ENCODE data around the gene CELSR2.
"Not testable (repeated sequence)": the region's sequence is repeated elsewhere in the genome, so short reads cannot be mapped to it uniquely, and the experiment has no call there.

CELSR2 gene

DNA sequence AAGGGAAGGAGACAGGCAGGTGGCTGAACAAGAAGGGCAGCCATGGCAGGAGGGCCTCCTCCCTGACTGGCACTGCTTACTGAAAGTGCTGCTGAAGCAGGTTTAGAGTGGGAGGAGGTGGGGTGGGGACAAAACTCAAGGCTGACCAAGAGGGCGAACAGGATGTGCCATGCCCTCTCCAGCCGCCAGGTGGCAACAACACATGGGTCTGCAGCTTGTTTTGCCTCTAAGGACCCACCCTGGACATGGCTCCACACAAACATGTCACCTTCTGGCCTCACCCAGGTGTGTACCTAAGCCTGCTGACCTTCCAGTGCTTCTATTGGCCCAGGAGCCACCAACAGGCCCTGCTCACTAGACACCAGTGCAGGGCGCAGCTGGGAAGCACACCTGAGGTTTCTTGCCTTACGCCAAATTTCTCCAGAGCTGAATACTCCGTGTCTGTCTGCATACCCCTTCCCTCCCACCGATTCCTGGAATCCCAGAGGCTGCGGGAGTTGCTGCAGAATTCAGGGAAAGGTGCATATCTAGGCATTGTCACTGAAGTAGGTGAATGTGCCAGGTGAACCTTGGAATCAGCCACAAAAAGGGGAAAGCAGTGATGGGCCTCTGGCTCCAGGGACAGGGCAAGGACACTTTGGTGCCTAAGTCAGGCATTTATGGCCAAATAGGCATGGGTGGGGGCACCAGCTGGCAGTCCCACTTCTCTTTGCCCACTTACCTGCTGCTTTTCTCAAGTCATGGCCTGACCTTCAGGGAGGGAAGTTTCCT, 28.3 kb downstream of the CELSR2 start:
- peak; percentile 57 for DNase-seq (ENCODE audit: low spot score)

GRCh38 chr1:109279615-109280278, 30.4 kb downstream of the CELSR2 start:
- DNase-seq (ENCODE audit: low spot score), result no peak

GRCh38 chr1:109280862-109281261, 31.5 kb downstream of the CELSR2 start:
- no peak for DNase-seq (ENCODE audit: low spot score)

DNA sequence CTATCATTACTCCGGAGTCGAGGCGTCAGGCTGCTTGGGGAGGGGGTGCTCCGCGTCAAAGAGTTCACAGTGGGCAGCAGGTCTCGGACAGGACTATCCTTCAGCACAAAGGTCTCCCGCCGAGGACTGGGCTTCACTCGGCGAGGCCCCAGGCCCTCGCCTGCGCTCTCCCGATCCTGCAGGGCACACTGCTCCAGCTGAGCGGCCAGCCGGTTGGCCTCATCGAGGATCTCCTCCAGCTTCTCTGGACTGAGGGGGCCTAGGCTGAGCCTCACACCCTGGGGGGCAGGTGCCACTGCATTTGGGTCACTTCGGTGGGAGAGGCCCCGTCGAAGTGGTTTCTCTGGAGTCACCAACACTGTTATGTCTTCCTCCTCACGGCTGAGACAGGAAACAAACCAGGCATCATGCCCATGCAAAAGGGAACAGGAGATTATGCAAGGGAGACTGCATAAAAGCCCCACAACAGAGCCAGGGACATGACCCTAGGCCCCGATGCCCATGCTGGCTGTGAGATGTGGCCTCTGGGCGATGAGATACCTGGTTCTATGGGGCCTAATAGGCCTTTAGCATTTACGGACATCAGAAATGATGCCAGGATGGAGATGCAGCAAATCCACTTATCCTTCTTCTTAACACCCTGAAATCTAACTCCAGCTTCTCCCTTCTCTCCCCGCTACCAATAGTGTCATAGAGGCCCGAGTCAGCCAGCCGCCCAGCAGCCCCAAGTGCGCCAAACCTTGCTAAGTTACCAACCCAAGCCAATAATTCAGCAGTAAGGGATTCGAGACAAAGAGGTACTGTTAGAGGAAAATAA, 32.5 kb downstream of the CELSR2 start:
- no peak for DNase-seq (ENCODE audit: low spot score)

DNA sequence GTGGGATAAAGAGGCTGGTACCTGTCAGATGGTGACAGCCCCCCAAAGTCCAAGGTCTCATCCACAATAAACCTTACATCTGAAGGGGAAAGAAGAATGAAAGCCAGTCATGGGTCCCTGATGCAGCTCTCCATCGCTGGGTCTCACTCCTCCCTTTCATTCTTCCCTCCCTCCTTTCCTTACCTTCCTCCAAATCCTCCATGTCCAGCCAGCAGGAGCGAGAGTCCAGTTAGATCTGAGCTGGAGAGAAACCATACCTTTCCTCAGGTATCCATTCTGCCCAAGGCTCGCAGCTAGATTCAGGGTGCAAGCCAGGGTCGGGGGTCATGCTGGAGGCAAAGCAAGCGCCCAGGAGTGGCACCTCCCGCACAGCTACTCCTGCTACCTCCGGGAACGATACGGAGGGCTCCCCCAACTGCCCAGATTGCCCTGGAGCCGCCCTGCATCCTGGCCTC, 33.2 kb downstream of the CELSR2 start:
- DNase-seq (ENCODE audit: low spot score), result no peak

- DNase-seq (ENCODE audit: low spot score), result peak; percentile 88
Observed at GRCh38 chr1:109282952-109283747, 33.8 kb downstream of the CELSR2 start, which contains the start of gene PSRC1. TSS of gene PSRC1 (minus strand) at chr1:109283145.

DNA sequence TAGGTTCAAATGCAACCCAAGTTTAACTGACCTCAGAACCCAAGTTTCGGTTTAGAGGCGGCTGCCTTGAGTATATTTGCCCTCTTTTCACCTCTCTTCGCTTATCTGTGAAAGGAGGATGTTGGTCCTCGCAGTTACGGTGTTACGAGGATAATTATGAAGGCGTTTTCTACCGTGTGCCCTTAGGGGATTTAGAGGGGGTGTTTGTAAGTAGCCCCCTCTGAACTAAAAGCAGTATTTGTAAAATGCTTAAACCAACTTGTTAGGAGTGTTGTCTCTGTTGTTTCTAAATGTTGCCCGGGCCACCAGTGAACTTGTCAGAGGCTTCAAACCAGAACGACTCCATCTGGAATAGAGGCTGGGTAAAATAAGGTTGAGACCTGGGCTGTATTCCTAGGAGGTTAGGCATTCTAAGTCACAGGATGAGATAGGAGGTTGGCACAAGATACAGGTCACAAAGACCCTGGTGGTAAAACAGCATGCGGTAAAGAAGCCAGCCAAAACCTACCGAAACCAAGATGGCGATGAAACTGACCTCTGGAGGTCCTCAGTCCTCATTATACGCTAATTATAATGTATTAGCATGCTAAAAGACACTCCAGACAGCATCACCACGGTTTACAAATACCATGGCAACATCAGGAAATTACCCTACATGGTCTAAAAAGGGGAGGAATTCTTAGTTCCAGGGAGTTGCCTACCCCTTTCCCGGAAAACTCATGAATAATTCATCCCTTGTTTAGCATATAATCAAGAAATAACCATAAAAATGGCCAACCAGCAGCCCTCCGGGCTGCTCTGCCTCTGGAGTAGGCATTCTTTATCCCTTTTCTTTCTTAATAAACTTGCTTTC, 34.6 kb downstream of the CELSR2 start:
- no peak for DNase-seq (ENCODE audit: low spot score)

- DNase-seq (ENCODE audit: low spot score), result not testable (repeated sequence)
Observed at GRCh38 chr1:109286762-109287161, 37.4 kb downstream of the CELSR2 start.

- no peak for DNase-seq (ENCODE audit: low spot score)
Observed at GRCh38 chr1:109290137-109290536, 40.8 kb downstream of the CELSR2 start.

DNA sequence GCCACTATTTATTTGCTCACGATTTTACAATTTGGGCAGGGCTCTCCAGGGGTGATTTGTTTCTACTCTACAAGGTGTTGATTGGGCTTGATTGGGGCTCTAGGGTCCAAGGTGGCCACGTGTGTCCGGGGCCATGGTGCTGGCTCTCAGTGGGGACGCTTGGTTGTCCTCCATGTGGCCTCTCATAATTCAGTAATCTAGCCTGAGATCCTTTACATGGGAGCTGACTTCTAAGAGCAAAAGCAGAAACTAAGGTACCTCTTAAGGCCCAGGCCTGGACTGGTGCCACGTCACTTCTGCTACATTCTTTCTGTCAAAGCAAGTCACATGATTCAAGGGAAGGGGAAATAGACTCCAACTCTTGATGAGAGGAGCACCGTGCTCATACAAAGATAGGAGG, 41.7 kb downstream of the CELSR2 start:
- DNase-seq (ENCODE audit: low spot score), result no peak

- no peak for DNase-seq (ENCODE audit: low spot score)
Observed at GRCh38 chr1:109292364-109292763, 43.0 kb downstream of the CELSR2 start.

DNA sequence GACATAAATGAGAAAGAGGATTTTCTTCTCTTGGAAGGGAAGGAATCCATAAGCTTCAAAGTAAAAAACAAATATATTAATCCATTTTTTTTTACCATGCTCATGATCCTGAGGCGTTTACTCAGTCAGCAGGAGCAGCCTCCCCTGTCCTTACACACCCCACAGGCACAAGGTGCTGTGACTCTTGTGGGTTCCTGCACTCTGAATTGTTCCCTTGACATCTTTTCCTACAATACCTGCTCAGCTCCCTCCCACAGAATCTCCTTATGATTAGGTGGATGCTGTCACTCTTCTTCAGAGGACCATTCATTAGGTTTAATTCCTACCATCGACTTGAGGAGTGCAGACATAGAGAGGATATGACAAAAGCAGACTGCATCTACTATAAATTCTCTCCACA, 43.7 kb downstream of the CELSR2 start:
- no peak for DNase-seq (ENCODE audit: low spot score)

GRCh38 chr1:109294481-109294880, 45.1 kb downstream of the CELSR2 start:
- DNase-seq (ENCODE audit: low spot score), result no peak

DNA sequence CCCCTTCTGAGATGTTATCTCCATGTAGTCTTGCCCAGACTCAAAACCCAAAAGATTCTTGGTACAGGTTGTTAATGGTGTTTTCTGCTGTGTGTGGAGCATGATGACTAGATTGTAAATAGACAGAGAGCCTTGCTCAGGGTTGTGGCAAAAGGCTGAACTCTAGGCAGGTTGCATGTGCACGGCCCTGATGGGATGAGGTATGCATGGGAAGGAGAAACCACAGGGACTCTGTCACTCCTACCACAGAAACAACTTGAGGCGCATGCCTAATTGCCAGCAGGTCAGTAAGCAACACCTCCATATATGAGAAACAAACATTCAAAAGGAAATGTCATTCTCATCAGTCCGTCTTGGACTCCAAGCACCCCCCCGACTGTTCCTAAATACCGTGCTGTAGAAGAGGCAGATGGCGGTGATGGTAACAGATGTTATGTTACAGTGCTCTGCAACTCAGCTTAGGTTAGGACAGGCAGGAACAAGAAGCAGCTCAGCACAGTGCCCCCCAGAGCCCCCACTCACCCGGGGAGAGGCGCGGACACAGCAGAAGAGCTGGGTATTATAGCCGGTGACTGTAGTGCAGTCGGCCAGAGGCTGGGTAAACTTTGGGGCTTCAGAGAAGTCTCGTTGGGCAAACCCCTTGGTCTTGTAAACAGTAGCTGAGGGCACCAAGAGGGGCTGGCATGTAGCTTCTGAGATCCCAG, 46.5 kb downstream of the CELSR2 start:
- no peak for DNase-seq (ENCODE audit: low spot score)

GRCh38 chr1:109296782-109297181, 47.4 kb downstream of the CELSR2 start:
- DNase-seq (ENCODE audit: low spot score), result no peak

DNA sequence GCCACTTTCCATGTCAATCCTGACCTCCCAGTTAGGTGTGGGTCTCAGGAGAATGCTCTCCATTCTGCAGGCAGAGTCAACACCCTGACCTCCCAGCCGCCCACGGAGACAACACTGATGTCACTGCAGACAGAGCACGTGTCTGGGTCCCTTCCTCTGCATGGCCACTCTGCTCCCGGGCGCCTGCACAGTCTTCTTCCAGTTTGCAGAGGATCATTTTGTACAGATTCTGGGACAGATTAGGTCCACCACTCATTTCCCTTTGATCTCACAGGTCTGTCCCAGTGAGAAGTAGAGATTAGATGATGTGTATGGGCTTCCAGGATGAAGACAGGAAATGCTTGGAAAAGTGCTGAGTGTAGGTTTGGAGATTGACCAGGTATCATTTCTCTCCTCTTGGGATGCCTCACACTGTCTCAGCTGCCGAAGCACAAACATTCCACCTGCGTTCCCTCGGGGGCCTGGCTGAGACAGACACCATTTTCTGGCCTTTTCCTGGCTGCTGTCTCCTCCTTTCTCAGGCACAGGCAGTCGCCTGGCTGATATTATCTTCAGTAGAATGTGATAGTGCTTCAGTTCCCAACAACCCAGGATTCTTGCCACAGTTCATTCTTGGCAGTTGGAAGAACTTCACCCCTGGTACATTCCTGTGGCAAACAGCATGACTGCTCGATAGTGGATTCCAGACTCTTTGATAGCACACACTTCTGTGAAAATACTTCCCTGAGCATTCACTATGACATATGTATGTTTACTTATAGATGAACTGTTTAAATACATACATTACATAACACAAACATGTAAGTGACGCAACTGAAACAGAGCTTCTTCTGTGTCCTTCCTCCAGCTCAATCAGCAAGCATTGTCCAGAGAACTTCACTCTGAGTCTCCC, 49.6 kb downstream of the CELSR2 start:
- peak; percentile 36 for DNase-seq (ENCODE audit: low spot score)

DNA sequence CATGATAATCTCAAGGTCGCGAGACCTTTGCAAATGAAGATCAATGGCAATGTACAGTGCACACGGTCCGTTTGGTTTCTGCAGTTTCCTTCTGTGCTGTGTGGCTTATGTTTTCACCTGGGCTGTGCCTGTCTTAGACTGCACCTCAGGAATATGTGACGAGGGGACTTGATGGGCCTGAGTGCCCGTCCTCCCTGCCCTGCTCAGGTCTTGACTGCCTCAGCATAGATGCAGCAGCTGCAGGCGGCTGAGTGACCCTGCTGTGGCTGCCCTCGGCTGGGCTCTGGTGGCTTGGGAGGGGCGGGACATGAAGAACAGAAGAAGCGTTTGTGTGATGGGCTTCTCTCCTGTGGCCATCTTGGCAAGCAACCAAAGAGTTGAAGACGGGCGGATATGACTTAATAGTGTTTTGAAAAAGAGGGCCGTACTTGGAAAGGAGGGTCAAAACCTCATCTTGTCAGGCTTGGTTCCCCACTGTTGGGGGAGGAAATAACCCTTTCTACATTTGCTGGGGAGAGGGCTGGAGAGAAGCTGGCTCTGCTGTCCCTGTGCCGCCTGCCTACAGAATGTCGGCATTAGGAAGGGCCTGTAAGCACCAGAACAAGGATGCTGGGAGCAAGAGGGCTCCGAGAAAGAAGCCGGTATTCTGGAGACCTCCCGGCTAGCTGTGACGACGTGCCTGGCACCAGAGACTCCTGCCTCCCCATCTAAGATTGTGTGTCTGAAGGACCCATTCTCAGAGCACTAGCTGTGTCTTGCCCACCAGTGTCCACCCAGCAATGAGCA, 50.4 kb downstream of the CELSR2 start:
- DNase-seq (ENCODE audit: low spot score), result peak; percentile 28

- DNase-seq (ENCODE audit: low spot score), result no peak
Observed at GRCh38 chr1:109300650-109301151, 51.4 kb downstream of the CELSR2 start.

Measured in kidney capillary endothelial cell (primary cell).